HG02973 (cell line): ENCODE data around the gene ST14.

Experiments used
- ATAC-seq: cut with Tn5 transposase; IDR thresholded peaks from one replicate; pipeline ENCODE4 v1.9.1; 2021; ENCODE audit warnings: moderate library complexity; ENCODE audit not compliant: unreplicated experiment

Gene ST14

DNA sequence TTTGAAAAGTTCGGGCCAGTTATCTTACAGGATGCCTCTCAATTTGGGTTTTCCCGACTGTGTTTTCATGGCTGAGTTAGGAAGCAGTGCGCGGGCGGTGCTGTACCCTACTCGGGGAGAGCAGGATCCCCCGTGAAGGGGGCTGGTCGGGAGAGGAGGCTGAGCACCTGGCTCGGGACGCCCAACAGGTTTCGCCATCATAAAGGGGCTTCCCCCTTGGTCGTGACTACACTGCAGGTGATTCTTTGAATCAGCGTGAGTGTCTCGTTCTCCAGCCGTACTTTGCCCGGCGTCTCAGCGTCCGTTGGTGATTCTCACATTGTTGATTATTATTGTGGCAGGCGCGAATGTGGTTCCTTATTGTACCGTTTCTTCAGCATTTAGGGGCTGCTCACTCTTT is 46.6 kb downstream of the ST14 start:
- ATAC-seq = no peak

DNA sequence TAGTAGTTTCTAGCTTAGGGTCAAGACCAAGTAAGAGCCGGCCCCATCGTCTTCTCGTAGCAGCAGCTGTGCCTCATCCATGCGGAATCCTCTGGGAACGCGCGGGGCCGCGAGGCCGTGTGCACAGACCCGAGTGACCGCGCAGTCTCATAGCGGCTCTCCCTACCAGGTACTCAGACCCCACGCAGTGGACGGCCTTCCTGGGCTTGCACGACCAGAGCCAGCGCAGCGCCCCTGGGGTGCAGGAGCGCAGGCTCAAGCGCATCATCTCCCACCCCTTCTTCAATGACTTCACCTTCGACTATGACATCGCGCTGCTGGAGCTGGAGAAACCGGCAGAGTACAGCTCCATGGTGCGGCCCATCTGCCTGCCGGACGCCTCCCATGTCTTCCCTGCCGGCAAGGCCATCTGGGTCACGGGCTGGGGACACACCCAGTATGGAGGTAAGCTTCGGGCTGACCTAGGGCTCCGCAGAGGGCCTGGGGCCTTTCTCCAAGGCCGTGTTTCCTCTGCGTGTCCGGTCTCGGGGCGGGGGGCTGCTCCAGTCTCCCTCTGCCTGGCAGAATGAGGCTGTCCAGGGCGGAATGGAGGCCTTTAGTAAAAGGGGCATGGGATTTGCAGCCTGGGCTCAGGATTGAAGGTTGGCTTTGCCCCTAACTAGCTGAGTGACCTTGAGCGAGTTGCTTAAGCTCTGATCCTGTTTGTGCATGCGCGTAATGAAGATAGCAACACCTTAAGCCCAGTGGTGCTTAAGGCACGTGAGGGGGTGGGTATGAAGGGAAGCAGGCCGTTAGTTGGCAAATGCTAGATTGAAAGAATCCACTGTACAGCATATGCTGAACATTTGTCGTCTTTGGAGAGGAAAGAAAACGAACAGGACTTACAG is 48.9 kb downstream of the ST14 start:
- no peak for ATAC-seq

DNA sequence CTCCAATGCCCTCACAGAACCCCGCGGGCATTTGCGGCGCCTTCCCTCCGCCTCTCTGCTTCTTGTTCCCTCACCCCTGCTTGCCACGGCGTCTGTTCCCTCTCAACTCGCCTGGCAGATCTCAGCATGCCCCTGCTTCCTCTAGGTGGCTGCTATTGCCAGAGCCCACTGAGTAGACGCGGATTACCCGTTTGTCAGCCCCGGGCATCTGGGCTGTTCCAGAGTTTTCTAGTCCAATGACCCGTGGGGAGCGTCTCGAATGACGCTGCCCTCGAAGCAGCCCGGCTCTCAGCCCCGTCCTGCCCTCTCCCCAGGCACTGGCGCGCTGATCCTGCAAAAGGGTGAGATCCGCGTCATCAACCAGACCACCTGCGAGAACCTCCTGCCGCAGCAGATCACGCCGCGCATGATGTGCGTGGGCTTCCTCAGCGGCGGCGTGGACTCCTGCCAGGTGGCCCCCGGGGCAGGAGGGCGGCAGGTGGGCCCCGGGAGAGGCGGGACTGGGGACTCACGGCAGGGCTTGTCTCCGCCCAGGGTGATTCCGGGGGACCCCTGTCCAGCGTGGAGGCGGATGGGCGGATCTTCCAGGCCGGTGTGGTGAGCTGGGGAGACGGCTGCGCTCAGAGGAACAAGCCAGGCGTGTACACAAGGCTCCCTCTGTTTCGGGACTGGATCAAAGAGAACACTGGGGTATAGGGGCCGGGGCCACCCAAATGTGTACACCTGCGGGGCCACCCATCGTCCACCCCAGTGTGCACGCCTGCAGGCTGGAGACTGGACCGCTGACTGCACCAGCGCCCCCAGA is 49.7 kb downstream of the ST14 start:
- ATAC-seq = no peak

DNA sequence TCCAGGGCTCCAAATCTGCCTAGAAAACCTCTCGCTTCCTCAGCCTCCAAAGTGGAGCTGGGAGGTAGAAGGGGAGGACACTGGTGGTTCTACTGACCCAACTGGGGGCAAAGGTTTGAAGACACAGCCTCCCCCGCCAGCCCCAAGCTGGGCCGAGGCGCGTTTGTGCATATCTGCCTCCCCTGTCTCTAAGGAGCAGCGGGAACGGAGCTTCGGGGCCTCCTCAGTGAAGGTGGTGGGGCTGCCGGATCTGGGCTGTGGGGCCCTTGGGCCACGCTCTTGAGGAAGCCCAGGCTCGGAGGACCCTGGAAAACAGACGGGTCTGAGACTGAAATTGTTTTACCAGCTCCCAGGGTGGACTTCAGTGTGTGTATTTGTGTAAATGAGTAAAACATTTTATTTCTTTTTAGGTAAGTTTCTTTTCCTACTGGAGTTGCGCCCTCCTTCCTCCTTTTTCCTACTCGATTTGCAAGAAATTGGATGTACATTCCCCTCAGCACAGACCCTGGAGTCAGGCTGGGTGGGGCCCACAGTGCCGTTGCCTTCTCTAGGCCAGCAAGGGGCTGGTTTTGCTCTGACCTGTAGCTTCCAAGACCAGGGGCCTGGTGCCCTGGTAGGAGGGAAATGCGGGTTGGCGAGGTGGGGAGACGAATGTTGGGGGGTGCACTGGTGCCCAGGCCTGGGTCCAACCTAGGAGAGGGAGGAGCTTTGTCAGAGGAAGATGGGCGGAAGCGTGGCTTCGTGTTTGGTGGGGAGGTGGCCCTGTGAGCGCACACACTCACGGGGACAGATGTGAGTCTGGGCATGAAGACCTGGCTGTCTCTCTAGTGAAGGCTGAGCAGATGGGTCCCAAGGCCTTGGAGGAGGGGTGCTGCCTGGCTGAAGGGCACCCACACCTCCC is 50.6 kb downstream of the ST14 start:
- no peak for ATAC-seq

DNA sequence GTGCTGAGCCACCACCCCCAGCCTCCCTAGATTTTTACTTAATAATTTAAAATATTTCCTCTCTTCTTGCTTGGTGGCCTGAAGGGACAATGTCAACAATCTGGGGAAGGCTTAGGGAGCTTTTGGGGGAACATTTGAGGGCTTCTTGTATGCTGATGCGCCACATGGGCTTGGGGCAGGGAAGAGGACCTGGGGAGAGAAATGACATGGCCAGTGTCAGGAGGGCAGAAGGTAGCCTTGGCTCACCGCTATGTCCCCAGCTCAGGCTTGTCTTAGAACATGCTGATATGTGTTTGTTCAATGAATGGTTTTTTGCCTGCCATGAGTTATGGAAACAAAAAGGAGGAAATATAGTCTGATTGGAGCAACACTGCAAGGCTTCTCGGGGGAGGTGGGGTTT is 51.6 kb downstream of the ST14 start:
- no peak for ATAC-seq

DNA sequence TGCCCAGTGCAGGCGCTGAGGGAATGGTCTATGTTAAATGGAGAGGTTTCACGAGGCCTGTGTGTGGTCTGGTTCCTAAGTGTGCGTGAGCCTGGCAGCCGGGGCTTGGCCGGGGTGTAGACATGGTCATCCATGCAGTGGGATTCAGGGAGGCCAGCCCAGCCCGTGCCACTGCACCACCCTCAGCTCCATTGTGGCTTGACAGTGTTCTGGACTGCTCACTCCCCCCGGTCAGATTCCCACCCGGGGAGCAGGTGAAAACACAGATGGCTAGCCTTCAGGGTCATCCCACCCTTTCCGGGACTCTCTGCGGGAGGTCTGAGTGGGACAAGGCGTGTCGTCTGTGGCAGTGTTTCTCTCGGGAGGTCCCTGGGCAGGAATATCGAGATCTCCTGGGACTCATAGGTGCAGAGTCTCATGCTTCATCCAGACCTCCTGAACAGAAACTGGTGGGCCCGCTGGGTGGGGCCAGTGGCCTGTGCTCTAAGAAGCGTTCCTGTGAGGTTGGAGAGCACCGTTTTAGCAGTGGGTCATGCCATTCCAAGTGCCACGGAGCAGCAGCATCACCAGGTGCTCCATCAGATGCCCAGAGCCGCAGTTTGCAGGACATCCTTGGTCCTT is 52.3 kb downstream of the ST14 start:
- no peak for ATAC-seq

DNA sequence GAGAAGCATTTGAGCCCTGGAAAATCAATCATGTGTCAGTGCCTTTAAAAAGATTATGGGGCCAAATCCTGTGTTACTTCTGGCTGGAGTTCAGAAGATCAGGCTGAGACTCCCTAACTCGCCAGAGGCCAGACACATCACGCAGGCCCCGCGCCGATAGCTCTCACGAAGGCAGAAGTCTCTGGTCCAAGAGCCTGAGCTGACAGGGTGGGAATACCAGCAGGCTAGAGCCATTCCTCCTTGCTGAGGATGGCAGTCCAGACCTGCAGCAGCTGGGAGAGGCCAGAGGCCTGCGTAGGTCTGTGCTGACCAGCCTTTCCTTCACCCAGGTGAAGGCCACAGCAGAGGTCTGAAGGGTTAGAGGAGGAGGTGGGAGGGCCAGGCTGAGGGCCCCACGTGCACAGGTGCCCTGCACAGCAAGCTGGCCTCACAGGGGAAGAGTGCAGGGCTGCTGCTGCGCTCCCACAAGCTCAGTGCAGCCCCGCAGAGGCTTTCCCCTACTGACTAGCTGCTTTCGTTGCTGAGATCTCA is 52.9 kb downstream of the ST14 start:
- no peak for ATAC-seq

DNA sequence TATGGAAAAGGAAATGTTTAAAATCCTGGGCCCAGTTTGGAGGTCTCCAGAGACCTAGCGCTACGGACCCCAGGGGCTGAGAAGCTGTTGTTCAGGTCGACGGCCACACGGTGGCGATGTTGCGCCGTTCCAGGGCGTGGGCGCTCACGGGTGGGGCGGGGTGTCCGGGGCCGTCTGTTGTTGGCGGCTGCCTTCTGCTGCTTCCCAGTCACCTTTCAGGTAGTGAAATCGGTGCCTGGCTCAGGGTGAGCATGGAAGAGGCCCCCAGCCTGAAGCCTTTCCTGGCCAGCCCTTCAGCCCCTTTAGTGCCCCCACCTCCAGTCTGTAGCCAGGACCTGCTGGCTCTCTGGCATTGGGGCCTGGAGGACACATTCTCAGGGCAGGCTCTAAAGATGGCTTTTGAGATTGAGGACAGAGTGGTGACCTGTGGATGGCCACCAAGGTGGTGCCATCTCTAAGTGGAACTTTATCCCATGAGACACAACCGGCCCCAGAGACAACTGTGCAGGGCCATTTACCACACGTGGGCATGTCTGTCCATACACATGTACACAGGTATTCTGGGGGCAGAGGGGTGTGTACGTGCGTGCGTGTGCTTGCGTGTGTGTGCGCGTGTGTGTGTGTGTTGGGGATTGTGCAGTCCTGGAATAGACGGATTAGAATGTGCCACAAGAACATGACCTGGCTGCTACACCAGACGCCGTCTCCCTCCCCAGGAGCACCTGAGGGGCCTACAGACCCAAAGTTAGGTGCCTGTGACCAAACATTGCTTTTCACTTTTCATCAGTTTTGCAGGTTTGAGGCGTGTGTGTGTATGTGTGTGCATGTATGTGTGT is 53.8 kb downstream of the ST14 start:
- peak; percentile 81 for ATAC-seq

DNA sequence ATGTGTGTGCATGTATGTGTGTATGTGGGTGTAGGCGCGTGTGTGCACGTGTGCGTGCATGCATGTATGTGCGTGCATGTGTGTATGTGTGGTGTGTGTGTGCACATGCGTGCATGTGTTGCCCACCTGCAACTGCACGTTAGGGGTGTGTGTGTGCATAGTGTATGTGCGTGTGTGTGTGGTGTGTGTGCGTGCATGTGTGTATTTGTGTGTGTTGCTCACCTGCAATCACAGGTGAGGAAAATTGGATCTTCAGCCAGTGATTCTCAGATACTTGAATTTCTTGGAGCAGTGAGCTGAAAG is 54.3 kb downstream of the ST14 start:
- ATAC-seq = no peak

DNA sequence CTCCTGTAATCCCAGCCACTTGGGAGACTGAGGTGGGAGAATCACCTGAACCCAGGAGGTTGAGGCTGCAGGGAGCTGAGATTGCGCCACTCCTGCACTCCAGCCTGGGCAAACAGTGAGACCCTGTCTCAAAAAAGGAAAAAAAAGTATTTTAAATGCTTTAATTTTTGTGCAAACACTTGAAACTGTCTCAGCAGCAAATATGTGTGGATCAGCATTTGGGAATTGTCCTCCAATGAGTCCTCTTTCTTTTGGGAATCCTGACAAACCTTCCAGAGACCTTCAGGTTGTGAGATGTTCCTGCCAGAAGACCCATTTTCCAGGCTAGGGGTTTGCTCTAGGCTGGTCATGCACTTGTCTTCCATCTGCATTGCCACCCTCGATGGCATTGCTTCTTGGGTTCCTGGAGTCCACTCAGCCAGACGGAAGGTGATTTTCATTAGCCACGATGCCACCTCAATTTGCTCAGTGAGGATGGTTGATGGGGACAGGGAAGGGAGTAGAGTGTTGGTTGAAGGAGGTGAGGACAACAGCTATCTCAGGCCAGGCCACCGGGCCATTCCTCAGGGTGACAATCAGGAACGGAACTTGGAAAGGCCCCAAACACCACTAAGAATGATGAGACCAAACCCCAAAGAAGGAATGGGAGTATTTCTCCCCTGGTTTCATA is 55.4 kb downstream of the ST14 start:
- no peak for ATAC-seq

DNA sequence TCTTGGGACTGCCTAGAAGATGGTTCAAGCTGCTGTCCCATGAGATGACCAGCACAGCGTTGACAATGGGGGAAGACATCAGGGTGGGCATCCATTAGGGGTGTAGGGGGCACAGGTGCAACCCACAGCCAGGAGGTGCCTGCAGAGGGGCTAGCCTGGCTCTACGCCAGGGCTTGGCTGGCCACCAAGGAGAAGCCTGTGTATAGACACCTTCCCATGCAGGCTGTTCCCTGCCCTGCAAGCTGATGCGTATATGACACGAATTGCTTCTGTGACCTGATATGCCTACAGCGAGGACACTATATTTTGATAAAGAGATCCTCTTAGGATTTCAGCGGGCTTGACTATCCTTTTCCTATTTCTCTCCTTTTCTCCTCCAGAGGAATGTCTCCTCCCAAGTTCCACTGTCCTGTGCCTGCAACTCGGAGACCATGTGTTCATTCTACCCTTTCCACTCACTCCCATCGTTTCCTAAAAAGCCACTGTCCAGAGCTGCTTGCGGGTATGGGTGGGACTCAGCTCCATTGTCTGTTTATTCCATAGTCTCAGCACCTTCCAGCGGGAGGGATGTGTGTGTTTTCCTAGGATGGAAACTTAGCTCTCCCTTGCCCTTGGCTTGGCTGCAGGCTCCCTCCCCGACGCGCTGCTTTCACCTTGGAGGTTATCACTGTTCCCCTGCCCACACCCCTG is 56.1 kb downstream of the ST14 start:
- ATAC-seq = no peak

DNA sequence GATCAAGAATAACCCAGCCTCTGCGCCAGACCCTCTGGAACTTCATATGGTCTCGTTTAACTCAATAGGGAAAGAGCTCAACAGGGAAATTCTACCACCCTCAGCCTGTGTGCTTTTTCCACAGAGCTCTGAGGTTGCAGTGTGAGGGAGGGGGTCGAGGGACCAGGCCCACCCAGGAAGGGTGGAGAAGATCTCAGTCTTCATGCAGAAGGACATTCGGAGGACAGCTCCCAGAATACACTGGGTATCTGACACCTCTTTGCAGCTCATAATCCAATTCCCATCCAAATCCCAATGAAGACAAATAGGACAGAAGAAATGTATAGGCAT is 56.6 kb downstream of the ST14 start:
- ATAC-seq = no peak

DNA sequence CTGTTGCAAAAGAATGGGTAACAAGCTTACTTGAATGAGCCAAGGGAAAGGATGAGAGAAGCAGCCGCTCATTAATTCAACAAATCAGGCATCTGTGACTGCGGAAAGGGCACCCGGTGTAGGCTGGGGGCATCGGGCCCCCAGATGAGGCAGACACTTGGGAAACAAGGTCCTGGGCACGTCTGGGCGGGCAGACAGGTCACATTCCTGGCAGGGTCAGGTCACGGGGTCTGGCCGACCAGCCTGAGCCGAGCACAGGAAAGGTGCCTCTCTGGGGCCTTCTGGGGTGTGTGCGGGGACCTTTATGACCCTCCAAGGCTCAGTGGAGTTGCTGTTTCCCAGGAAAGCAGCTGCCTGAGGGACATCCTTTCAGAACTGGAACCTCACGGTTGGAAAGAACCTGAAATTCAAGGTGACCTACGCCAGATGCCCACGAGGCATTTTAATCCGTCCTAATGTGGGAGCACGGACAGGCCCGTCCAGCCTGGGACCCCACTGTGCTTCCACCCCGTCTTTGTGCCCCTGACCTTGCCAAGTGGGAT is 57.1 kb downstream of the ST14 start:
- ATAC-seq = no peak

DNA sequence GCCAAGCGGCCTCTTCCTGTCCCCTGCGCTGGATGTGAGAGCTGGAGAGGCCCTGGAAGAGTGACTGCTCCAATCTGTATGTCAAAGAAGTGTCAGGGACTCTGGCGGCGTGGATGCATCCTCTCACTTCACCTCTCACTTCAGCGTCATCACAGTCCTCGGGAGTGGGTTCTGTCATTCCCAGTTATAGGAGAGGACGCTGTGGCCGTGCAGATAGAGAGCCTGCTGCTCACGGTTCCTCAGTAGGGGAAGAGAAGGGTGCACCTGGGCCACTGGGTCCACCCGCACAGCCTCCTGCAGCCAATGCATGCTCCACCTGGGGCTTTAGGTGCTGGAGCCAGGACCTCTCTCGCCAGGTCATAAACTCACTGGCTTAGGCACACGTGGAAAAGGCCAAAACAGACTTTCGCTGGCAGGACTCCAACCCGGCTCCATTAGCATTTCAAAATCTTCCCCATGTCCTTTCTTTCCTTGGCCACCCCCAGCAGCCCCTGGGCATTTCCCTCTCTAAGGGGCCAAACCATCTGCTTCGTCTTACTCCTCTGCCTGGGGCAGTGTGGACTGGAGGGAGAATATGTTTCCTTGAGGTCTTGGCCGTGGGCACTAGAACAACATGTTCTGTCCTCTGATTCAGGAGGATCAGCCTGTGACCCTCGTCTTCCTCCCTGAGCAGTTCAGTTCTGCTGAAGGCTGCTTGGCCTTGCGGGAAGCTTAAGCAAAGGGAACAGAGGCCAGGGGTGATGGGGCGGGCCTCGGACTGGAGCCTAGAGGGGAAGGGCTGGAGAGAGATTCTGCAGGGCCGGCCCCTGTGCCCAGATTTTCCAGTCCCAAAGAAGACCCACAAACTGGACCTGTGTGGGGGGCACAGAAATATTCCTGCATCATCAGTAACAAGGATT is 57.8 kb downstream of the ST14 start:
- ATAC-seq = no peak

DNA sequence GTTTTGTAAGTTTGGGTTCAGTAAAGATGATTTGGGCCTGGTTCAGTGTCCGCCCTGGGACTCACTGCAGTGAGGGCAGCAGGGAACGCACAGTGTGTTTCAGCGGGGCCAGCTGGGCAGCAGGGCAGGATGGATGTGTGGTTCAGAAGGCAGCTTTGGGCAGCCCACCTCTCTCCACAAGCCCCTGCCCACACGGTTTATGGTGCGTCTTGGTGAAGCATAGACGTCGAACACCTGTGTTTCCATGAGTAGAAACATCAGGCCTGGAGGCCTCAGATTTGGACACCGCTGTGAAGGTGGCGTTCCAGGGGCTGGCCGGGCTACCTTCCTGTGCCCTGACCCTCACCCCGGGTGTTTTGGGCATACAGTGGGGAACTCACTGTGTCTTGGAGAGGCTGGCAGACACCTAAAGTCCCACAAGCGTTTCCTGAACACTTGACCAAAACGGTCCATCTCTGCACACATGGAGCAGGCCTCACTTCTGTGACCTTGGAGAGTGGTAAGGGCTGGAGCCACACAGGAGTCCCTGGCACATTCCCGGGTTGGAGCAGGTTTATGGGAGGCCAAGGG is 59.0 kb downstream of the ST14 start:
- no peak for ATAC-seq

DNA sequence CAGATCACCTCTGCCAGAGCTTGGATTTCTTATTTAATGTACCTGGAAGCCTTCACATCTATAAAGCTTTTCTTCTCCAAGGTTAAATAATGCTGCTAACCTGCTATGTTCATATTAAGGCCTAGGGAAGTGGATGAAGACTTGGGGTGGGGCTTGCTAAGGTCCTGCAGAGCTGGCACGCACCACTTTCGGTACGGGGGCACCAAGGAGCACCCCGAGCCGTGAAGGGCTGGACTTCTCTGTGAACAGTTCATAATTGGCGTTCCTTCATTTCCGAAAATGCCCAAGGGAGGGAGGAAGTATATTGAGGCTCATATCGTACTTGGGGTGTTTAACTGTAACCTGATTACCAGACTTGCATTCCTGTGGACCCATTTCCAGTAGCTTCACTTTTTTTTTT is 59.6 kb downstream of the ST14 start:
- no peak for ATAC-seq
